GM18505 (cell line): ENCODE data around the gene GALK1.

Experiments
- ATAC-seq: cut with Tn5 transposase; IDR thresholded peaks from one replicate; pipeline ENCODE4 v1.9.1; 2021; ENCODE audit not compliant: unreplicated experiment
- POLR2A ChIP-seq: IDR thresholded peaks from 4 replicates; pipeline ENCODE4 v1.6.1; 2011; ENCODE audit warnings: borderline replicate concordance; ENCODE audit not compliant: insufficient read depth, insufficient read length; ENCODE audit errors: extremely low read depth

GALK1 gene

GRCh38 chr17:75724016-75725003, 40.7 kb downstream of the GALK1 start:
- ATAC-seq = no peak
- TF ChIP-seq POLR2A = no peak

DNA sequence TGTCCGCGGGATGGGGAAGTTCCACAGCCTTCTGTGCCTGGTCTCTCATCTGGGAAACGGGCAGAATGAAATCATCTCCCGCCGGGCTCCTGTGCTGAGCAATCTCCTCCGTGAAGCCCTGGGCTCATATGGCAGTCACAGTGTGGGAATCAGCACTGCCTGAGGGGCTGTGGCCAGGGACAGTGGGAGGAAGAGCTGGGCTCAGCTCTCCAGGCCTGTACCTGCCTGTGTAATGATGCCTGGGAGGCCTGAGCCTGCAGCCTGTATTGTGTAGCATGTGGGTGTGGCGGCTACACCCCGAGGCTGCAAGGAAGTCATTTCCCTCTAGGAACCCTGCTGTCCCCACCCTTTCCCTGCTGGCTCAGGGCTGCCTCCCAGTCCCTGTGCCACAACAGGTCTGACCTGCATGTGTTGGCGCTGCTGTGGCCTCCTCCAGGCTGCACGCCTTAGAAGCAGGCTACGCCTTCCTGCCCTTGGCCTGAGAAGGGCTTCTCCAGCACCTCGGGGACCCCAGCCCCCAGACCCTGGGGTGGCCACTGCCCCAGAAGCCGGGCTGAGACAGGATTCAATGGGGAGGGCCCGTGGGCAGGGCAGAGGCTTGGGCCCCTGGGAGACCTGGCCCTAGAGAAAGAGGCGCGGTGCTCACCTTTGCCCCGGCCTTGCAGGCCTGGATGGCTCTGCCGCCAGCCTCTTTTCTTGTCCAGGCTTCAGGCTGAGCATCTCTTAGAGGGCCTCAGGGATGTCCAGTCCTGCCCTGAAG, 41.6 kb downstream of the GALK1 start:
- no peak for ATAC-seq
- no peak for TF ChIP-seq POLR2A

- ATAC-seq = no peak
These were observed 42.4 kb downstream of the GALK1 start for GRCh38 chr17:75722542-75723095.

GRCh38 chr17:75722076-75722475, 42.9 kb downstream of the GALK1 start:
- no peak for TF ChIP-seq POLR2A
- ATAC-seq = no peak

More at GRCh38 chr17:75722542-75723095, 42.4 kb downstream of the GALK1 start:
- no peak for TF ChIP-seq POLR2A

DNA sequence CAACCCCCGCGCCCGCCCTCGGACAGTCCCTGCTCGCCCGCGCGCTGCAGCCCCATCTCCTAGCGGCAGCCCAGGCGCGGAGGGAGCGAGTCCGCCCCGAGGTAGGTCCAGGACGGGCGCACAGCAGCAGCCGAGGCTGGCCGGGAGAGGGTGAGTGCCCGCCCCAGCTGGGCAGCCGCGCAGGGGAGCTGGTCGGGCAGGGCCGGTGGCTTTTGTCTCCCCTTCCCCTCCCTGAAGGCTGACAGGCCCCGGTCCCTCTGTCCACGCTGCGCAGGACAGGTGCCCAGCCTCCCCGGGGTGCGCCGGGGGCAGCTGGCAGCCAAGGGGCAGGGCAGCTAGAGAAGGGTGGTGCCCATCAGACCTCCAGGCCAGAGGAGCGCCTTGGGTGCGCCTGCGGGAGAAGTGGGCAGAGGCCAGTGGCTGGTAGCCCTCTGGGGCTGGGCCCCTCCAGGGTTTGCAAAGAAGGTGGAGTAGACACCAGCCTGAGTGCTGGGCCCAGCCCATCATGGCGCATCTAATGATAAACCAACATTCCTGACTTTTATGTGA, 43.5 kb downstream of the GALK1 start:
- no peak for ATAC-seq
- no peak for TF ChIP-seq POLR2A

- ATAC-seq = no peak
- TF ChIP-seq POLR2A = no peak
These were observed 44.1 kb downstream of the GALK1 start, which contains the start of gene ITGB4 for GRCh38 chr17:75720656-75721462. Gene ITGB4, plus strand, starts transcription at chr17:75721459. Its CDS starts 3,245 bp downstream, at chr17:75724704.

GRCh38 chr17:75719732-75720131, 45.3 kb downstream of the GALK1 start:
- no peak for TF ChIP-seq POLR2A
- no peak for ATAC-seq

DNA sequence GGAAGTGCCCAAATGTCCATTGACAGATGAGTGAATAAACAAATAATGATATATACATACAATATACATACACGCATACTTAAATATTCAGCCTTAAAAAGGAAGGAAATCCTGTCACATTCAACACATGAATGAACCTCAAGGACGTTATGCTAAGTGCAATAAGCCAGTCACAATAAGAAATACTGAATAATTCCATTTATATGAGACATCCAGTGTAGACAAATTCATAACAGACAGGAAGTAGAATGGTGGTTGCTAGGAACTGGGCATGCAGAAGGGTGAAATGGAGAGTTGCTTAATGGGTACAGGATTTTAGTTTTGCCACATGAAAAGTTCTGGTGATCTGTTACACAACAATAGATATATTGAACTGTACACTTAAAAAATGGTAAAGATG, 52.5 kb downstream of the GALK1 start:
- no peak for ATAC-seq
- TF ChIP-seq POLR2A = no peak
